Transverse colon (tissue), 4 donors: ENCODE data around the gene ZNF223.

Source experiments
- EP300 ChIP-seq: sonication (generic); formaldehyde crosslinking; IDR thresholded peaks from one replicate; pipeline ENCODE4 v1.6.1; 2017; ENCODE audit warnings: antibody characterized with exemption, low read depth
- POLR2A ChIP-seq: fragments of 450-650 bp; IDR thresholded peaks from one replicate; pipeline ENCODE4 v1.6.1; 2016; ENCODE audit warnings: antibody characterized with exemption, mild to moderate bottlenecking, moderate library complexity
- POLR2AphosphoS5 ChIP-seq, 3 donors: sonication (generic); formaldehyde crosslinking; IDR thresholded peaks; one replicate each; pipeline ENCODE4 v1.6.1; 2016; ENCODE audit warnings: antibody characterized with exemption in 3 of 3
- TF ChIP-seq, protein P1 (sequence below), 5 experiments: fragments of 200-600 bp in 3 of 5; fragments of 450-650 bp in 2 of 5; sonication (generic) in 3 of 5; IDR thresholded peaks; 1 replicate in 2 of 5; 2 replicates in 3 of 5; pipeline ENCODE4 v1.5.1; 2016 to 2017; ENCODE audit warnings: antibody characterized with exemption in 5 of 5, inconsistent platforms in 3 of 5, mild to moderate bottlenecking in 2 of 5, moderate library complexity in 1 of 5

DNA sequence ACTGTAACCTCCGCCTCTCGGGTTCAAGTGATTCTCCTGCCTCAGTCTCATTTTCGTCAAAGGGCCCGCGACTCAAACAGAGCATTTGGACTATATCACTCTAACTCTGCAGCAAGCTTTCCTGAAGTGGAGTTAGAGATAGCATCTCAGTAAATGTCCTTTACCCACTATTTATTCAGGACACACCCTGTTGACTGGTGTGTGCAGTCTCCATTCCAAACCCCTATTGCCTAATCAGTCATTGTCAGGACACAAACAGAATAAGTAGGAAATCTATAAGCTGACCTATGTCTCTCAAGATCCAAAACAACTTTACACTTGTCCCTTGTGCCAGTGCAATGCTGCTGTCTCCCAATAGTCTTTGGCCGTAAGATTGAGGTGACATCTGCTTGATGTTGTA lies 25.2 kb upstream of the ZNF223 start:
- TF ChIP-seq, protein P1, sequence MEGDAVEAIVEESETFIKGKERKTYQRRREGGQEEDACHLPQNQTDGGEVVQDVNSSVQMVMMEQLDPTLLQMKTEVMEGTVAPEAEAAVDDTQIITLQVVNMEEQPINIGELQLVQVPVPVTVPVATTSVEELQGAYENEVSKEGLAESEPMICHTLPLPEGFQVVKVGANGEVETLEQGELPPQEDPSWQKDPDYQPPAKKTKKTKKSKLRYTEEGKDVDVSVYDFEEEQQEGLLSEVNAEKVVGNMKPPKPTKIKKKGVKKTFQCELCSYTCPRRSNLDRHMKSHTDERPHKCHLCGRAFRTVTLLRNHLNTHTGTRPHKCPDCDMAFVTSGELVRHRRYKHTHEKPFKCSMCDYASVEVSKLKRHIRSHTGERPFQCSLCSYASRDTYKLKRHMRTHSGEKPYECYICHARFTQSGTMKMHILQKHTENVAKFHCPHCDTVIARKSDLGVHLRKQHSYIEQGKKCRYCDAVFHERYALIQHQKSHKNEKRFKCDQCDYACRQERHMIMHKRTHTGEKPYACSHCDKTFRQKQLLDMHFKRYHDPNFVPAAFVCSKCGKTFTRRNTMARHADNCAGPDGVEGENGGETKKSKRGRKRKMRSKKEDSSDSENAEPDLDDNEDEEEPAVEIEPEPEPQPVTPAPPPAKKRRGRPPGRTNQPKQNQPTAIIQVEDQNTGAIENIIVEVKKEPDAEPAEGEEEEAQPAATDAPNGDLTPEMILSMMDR (IDR thresholded peaks at IDR 0.05), result no peak
- TF ChIP-seq POLR2AphosphoS5 (IDR thresholded peaks at IDR 0.05), result no peak
- TF ChIP-seq POLR2A, result no peak
- no peak for TF ChIP-seq EP300
